Eye (tissue), 1 donor: ENCODE results near the gene PCDHGA1.
"Not testable (repeated sequence)": the region's sequence is repeated elsewhere in the genome, so short reads cannot be mapped to it uniquely, and the experiment has no call there.

ENCODE experiments used
- DNase-seq: peaks from one replicate; pipeline ENCODE4 v3.0.0-alpha.2; 2015

Gene PCDHGA1

DNA sequence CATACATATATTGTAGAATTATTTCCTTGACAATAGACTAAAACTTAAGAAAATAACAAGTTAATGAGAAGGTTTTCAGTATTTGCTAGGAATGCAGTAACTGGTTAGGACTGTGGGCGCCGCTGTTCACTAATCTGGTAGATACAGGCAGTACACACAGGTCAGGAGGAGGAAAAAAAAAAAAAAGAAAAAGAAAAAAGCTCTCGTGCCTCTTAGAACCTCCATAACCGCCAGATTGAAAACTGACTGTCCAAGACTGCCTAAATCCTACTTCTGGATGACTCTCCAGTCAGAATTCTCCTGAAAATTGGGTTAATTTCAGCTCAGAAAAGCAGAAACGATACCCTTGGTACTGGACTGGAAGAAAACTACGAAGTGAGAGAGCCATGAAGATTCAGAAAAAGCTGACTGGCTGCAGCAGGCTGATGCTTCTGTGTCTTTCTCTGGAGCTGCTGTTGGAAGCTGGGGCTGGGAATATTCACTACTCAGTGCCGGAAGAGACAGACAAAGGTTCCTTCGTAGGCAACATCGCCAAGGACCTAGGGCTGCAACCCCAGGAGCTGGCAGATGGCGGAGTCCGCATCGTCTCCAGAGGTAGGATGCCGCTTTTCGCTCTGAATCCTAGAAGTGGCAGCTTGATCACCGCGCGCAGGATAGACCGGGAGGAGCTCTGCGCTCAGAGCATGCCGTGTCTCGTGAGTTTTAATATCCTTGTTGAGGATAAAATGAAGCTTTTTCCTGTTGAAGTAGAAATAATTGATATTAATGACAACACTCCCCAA, at the start of gene PCDHGA1:
Gene PCDHGA1 (plus strand): TSS at position 216 of the 782 bp plus-strand sequence.
- no peak for DNase-seq

DNA sequence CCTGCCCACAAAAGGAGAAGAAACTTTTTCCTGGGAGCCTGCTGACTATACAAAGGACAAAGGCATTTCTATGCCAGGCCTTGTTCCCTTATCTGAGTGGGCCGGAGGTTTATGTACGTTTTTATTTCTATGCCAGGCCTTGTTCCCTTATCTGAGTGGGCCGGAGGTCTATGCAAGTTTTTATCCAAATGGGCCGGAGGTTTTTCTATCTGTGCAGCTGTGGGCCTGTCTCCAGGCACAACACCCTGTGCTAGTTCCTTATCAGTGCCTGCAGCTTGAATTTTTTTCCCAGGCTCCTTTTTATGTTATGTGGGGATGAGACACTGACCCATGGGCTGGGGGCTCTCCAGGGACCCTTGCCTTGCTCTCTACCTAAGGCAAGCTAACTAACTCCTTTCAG, 31.9 kb upstream of the PCDHGA1 start:
- DNase-seq: no peak

DNA sequence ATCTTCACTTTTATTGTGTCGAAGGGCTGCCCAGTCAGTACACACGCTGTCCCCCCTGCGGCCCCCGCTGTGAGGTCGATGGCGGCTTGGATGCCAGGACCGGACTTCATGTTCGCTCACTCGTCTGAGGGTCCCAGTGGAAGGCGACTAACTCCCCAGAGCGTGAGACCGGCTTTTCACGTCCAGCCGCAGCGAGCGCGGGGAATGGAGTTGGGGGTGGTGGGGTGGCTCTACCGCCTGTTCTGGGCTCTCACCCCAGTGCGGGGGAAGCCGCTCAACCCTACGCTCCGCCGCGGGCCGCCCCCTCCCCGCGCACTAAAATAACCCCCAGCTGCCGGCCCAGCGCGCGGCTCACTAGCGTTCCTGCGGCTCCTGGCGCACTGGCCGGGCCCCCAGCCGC, 26.6 kb upstream of the PCDHGA1 start, which contains the start of gene SLC25A2:
Gene SLC25A2 (minus strand): TSS at position 294 of the 400 bp plus-strand sequence. CDS start 184 bp downstream, at position 110.
- DNase-seq: no peak

DNA sequence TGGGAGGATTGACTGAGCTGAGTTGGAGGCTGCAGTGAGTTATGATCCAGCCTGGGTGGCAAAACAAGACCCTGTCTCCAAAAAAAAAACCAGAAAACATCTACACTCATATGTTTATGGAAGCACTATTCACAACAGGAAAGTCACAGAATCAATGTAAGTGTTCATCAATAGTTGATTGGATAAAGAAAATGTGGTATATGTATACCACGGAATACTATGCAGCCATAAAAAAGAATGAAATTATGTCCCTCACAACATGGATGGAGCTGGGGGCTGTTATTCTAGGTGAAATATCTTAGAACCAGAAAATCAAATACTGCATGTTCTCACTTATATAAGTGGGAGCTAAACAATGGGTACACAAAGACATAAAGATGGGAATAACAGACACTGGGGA, 23.7 kb upstream of the PCDHGA1 start:
- no peak for DNase-seq

- no peak for DNase-seq
Observed at GRCh38 chr5:141313711-141314110, 16.6 kb upstream of the PCDHGA1 start.

GRCh38 chr5:141316963-141317362, 13.4 kb upstream of the PCDHGA1 start:
- not testable (repeated sequence) for DNase-seq

DNA sequence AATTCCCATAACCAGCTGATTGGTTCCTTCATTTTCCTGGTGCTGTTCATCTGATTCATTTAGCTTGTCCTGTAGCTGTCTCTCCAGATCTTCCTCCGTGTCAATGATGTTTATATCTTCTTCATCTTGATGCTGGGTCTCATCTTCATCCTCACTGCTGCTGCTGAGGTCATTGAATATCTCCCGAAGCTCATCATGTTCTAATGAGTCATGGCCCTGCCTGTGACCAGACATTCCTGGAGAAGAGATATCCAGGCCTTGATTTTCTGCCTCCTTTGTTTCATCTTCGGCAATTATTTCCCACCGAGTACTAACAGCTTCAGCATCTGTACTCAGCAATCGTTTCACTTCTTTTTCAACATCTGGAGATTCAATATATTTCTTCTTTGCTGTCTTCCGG, 11.1 kb upstream of the PCDHGA1 start:
- DNase-seq: no peak

DNA sequence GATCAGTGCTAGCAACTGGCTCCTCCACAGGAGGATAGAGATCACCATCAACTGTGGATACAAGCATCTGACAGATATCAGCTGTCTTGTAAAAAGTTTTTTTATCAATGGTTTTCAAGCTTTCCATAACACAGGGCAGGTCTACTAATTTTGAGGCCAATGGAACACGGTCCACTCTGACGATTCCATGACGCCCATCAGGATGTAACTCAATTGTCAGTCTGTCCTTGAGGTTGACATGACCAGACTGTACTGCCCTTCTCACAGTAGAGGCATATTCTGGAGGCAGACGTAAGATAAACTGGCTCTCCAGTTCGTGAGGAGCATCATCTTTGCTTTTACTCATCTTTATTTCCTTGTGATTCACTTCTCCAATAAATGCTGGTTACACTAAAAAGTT, 10.6 kb upstream of the PCDHGA1 start:
- DNase-seq: no peak

DNA sequence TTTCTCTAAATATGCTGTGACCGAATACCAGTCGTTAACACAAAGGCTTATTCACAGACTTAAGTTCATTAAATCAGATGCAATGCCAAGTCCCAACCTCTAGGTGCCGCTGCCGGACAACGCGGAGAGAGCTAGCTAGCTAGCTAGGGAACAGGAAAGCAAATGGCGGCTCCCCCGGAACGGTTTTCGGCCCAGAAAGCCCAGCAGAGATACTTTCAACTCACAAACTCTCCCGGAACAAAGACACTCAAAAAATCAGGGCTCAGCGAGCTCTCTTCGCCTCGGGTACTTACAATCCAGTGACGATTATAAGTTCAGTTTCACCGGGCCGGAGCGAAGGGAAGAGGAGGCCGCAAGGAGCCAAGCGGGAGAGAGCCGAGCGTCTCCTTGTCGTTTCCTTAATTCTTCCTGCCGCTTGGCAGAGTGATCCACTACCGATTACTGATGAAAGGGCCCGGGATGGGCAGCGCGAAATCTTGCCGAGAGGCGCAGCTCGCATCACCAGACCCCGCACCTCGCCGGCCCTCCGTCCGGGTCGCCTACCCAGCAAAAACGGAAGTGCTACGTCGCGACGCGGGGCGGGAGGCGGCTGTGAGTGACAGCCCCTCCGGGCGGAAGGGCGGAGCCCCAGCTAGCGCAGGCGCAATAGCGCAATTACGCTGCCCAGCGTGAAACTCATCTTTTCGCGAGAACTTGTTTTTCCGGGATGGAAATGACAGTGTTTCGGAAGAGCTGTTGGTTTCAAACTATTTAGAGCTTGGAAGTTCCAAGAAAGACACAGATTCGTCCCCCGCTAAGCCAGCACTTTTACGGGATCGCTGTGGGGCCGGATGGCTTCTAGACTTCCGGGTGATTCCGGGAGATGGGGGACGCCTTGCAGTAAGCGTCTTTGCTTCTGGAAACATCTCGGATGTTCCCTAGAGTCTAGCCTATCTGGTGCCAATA, 9.8 kb upstream of the PCDHGA1 start, which contains the start of gene TAF7:
Gene TAF7 (minus strand): TSS at position 560 of the 945 bp plus-strand sequence. CDS start 740 bp downstream, outside the sequence.
- peak; percentile 99 for DNase-seq

GRCh38 chr5:141322261-141322660, 8.1 kb upstream of the PCDHGA1 start:
- DNase-seq: no peak

DNA sequence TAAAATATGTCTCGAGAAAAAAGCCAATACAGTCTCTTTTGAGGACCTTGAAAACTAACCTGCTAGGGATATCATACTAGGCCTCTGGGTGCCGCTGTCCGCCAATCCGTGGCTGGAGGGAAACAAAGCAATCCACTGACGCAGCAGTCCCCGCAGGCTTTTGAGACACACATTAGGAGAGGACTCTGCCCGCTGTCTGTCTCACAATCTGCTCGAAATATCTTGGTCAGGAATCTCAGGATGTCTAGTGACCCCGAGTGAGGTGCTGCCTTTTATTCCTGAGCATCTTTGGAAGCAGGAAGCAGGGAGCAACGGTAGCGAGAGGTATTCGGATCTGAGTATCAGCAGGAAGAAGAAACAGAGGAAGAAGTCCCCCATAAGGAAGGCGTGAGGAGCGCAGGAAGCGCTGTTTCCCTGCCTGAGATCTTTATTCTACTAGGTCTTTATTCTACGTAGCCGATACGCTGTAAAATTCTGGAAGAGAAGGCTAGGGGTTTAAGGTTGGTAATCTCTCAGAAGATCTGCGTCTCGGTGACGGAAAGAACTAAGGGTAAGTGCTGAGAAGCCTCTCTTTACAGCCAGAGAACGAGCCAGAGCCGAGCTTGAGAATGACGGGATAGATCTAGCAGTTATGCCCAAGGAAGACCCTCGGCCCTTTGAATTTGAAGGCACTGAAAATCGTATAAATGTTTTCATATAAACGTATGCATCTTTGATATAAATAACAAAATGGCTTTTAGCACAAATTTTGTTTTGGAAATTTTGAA, 4.0 kb upstream of the PCDHGA1 start:
- DNase-seq: peak; percentile 64

GRCh38 chr5:141328231-141328630, 2.1 kb upstream of the PCDHGA1 start:
- DNase-seq: no peak

- not testable (repeated sequence) for DNase-seq
Observed at GRCh38 chr5:141332571-141332970, 2.3 kb downstream of the PCDHGA1 start.

GRCh38 chr5:141338538-141339306, 8.4 kb downstream of the PCDHGA1 start, which contains the start of gene PCDHGA2:
PCDHGA2 (plus strand) TSS chr5:141338760.
- DNase-seq: peak; percentile 73

DNA sequence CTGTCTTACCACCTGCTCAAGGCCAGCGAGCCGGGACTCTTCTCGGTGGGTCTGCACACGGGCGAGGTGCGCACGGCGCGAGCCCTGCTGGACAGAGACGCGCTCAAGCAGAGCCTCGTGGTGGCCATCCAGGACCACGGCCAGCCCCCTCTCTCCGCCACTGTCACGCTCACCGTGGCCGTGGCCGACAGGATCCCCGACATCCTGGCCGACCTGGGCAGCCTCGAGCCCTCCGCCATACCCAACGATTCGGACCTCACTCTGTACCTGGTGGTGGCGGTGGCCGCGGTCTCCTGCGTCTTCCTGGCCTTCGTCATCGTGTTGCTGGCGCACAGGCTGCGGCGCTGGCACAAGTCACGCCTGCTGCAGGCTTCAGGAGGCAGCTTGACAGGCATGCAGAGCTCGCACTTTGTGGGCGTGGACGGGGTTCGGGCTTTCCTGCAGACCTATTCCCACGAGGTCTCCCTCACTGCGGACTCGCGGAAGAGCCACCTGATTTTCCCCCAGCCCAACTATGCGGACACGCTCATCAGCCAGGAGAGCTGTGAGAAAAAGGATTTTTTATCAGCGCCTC, 10.6 kb downstream of the PCDHGA1 start:
- not testable (repeated sequence) for DNase-seq

DNA sequence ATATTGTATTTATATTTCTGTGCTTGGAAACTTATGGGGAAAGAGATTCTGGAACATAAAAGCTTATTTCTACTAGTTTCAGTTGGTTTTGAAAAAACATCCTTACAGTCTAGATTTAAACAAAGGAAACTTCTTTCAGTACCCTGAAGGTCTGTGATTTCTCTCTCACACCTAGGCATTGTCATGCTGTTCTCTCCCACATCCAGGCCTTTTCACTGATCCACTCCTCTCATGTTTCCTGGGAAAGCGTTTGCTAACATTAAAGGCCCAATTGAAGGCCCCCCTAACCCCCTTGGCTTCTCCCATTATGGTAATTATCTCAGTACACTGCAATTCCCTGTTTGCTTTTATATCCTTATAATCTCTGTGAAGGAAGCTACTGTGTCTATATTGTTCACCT, 12.5 kb downstream of the PCDHGA1 start:
- no peak for DNase-seq

- peak; percentile 41 for DNase-seq
Observed at GRCh38 chr5:141343242-141343952, 13.1 kb downstream of the PCDHGA1 start, which contains the start of gene PCDHGA3. PCDHGA3 (plus strand) TSS chr5:141343829; CDS start chr5:141344034, 205 bp downstream.

DNA sequence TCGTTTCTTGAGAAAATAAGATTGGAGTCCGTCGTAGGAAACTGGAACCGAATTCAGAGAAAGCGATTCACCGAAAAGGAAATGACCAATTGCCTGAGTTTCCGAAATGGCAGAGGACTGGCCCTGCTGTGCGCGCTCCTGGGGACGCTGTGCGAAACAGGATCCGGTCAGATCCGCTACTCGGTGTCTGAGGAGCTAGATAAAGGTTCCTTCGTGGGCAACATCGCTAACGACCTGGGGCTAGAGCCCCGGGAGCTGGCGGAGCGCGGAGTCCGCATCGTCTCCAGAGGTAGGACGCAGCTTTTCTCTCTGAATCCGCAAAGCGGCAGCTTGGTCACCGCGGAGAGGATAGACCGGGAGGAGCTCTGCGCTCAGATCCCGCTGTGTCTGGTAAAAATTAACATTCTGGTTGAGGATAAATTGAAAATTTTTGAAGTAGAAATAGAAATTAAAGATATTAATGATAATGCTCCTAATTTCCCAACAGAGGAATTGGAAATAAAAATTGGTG, 13.7 kb downstream of the PCDHGA1 start:
- no peak for DNase-seq

DNA sequence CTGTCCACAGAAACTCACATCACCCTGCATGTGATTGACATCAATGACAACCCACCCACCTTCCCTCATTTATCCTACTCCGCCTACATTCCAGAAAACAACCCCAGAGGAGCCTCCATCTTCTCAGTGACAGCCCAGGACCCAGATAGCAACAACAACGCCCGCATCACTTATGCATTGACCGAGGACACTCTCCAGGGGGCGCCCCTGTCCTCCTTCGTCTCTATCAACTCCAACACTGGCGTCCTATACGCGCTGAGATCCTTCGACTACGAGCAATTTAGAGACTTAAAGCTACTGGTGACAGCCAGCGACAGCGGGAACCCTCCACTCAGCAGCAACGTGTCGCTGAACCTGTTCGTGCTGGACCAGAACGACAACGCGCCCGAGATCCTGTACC, 15.0 kb downstream of the PCDHGA1 start:
- no peak for DNase-seq

DNA sequence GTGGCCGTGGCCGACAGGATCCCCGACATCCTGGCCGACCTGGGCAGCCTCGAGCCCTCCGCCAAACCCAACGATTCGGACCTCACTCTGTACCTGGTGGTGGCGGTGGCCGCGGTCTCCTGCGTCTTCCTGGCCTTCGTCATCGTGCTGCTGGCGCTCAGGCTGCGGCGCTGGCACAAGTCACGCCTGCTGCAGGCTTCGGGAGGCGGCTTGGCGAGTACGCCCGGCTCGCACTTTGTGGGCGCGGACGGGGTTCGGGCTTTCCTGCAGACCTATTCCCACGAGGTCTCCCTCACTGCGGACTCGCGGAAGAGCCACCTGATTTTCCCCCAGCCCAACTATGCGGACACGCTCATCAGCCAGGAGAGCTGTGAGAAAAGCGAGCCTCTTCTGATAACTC, 15.7 kb downstream of the PCDHGA1 start:
- DNase-seq: not testable (repeated sequence)
